Mesothelial cell of epicardium (in vitro differentiated cells): ENCODE results near the gene KDM6A. TPM values are rescaled to one million over a fixed set of nuclear protein-coding genes. Genes with fewer than 3 reads are reported as not detected.

ENCODE experiments used
- DNase-seq, 2 experiments: peaks; one replicate each; pipeline ENCODE4 v3.0.0; 2021; ENCODE audit warnings: low spot score in 2 of 2; ENCODE audit not compliant: unreplicated experiment in 2 of 2
- H3K27ac Mint-ChIP-seq: 2 replicates; pipeline ENCODE4 v1.8.0; 2021; ENCODE audit warnings: mixed read lengths
- H3K27me3 Mint-ChIP-seq: 2 replicates; pipeline ENCODE4 v1.8.0; 2021; ENCODE audit warnings: low read depth, mixed read lengths
- H3K36me3 Mint-ChIP-seq: 2 replicates; pipeline ENCODE4 v1.8.0; 2021; ENCODE audit warnings: mixed read lengths
- H3K4me1 Mint-ChIP-seq: 2 replicates; pipeline ENCODE4 v1.8.0; 2021; ENCODE audit warnings: mixed read lengths
- H3K4me3 Mint-ChIP-seq: 2 replicates; pipeline ENCODE4 v1.8.0; 2021; ENCODE audit warnings: mild to moderate bottlenecking, moderate library complexity, mixed read lengths
- H3K9me3 Mint-ChIP-seq: 2 replicates; pipeline ENCODE4 v1.8.0; 2021; ENCODE audit warnings: mixed read lengths
- CTCF ChIP-seq: fragments of 200-600 bp; sonication (generic); IDR thresholded peaks from one replicate; pipeline ENCODE4 v1.5.0; 2021; ENCODE audit warnings: antibody characterized with exemption; ENCODE audit not compliant: unreplicated experiment
- total RNA-seq: library from RNA; stranded (reverse); gene quantifications from 3 replicates; pipeline ENCODE4 v1.2.1, GENCODE V29; 2021

Gene KDM6A
- total RNA-seq, 1 donor from 2014 or later = 69.7 TPM

GRCh38 chrX:44967221-44967620, 94.2 kb downstream of the KDM6A start:
- Mint-ChIP-seq H3K4me1 (peaks cover 24% of the 10 kb centered on the region), H3K27ac (peak overlapping the region; percentile 64), H3K36me3 (peaks cover 30% of the 10 kb centered on the region), H3K4me3 (no peak overlapping the region), H3K9me3 (peaks cover 29% of the 10 kb centered on the region), H3K27me3 (no peaks in the 10 kb centered on the region)
- TF ChIP-seq CTCF = no peak
- DNase-seq = no peak

GRCh38 chrX:44970709-44971108, 97.7 kb downstream of the KDM6A start:
- Mint-ChIP-seq H3K9me3 (peaks cover 45% of the 10 kb centered on the region), H3K36me3 (peaks cover 33% of the 10 kb centered on the region), H3K27me3 (no peaks in the 10 kb centered on the region), H3K4me3 (no peak overlapping the region), H3K27ac (no peak overlapping the region), H3K4me1 (peaks cover 28% of the 10 kb centered on the region)
- TF ChIP-seq CTCF = no peak
- no peak for DNase-seq

- no peak for DNase-seq
- no peak overlapping the region for H3K4me3 Mint-ChIP-seq
- peaks cover 35% of the 10 kb centered on the region for H3K36me3 Mint-ChIP-seq
- TF ChIP-seq CTCF = no peak
- H3K27ac Mint-ChIP-seq = peak overlapping the region; percentile 91
- H3K27me3 Mint-ChIP-seq = no peaks in the 10 kb centered on the region
- H3K9me3 Mint-ChIP-seq = peaks cover 43% of the 10 kb centered on the region
- peaks cover 28% of the 10 kb centered on the region for H3K4me1 Mint-ChIP-seq
Measured at GRCh38 chrX:44971674-44972073, 98.7 kb downstream of the KDM6A start.

GRCh38 chrX:44972132-44972531, 99.1 kb downstream of the KDM6A start:
- no peak for TF ChIP-seq CTCF
- H3K27ac Mint-ChIP-seq = peak overlapping the region; percentile 54
- peaks cover 41% of the 10 kb centered on the region for H3K9me3 Mint-ChIP-seq
- H3K27me3 Mint-ChIP-seq = no peaks in the 10 kb centered on the region
- H3K36me3 Mint-ChIP-seq = peaks cover 36% of the 10 kb centered on the region
- no peak overlapping the region for H3K4me3 Mint-ChIP-seq
- peaks cover 26% of the 10 kb centered on the region for H3K4me1 Mint-ChIP-seq
- no peak for DNase-seq

- Mint-ChIP-seq H3K27ac (no peak overlapping the region), H3K36me3 (peaks cover 45% of the 10 kb centered on the region), H3K27me3 (no peaks in the 10 kb centered on the region), H3K4me1 (peaks cover 18% of the 10 kb centered on the region), H3K9me3 (peaks cover 43% of the 10 kb centered on the region), H3K4me3 (no peak overlapping the region)
- TF ChIP-seq CTCF = no peak
- DNase-seq = no peak
Measured at GRCh38 chrX:44973420-44973932, 100.5 kb downstream of the KDM6A start.

- Mint-ChIP-seq H3K27me3 (no peaks in the 10 kb centered on the region), H3K9me3 (peaks cover 52% of the 10 kb centered on the region), H3K4me1 (peaks cover 18% of the 10 kb centered on the region), H3K36me3 (peaks cover 50% of the 10 kb centered on the region), H3K27ac (no peak overlapping the region), H3K4me3 (no peak overlapping the region)
- DNase-seq = no peak
- TF ChIP-seq CTCF = no peak
Measured at GRCh38 chrX:44974451-44974850, 101.5 kb downstream of the KDM6A start.
